Peyer's patch (tissue), 4 donors: Measurements from ENCODE around the gene BICRA. TPM values are rescaled to one million over a fixed set of nuclear protein-coding genes. Genes with fewer than 3 reads are reported as not detected.

ENCODE experiments used
- DNase-seq, 3 donors: peaks; one replicate each; pipeline ENCODE4 v3.0.0-alpha.2; 2017 to 2019
- H3K27ac ChIP-seq, 4 donors: fragments of 200-600 bp; sonication (generic); one replicate each; pipeline ENCODE4 v1.5.1; 2016 to 2019
- H3K27me3 ChIP-seq, 2 donors: fragments of 200-600 bp; sonication (generic); one replicate each; pipeline ENCODE4 v1.5.1; 2019
- H3K36me3 ChIP-seq, 3 donors: fragments of 200-600 bp; sonication (generic); one replicate each; pipeline ENCODE4 v1.5.1; 2016 to 2019
- H3K4me1 ChIP-seq, 4 donors: fragments of 200-600 bp; sonication (generic); one replicate each; pipeline ENCODE4 v1.5.1; 2016 to 2019
- H3K4me3 ChIP-seq, 4 donors: fragments of 200-600 bp; sonication (generic); 1 replicate in 3 of 4; 2 replicates in 1 of 4; pipeline ENCODE4 v1.5.1; 2016 to 2019; ENCODE audit warnings: mild to moderate bottlenecking in 1 of 4
- H3K9me3 ChIP-seq, 4 donors: fragments of 200-600 bp; sonication (generic); one replicate each; pipeline ENCODE4 v1.5.1; 2016 to 2019; ENCODE audit warnings: mild to moderate bottlenecking in 1 of 4
- CTCF ChIP-seq, 6 experiments: fragments of 450-650 bp in 4 of 6; fragments of 200-600 bp in 2 of 6; sonication (generic) in 1 of 6; IDR thresholded peaks; one replicate each; pipeline ENCODE4 v1.5.1; 2017 to 2019; ENCODE audit warnings: antibody characterized with exemption in 6 of 6, mild to moderate bottlenecking in 3 of 6, moderate library complexity in 1 of 6
- POLR2A ChIP-seq, 2 donors: fragments of 450-650 bp; IDR thresholded peaks; one replicate each; pipeline ENCODE4 v1.5.1; 2017; ENCODE audit warnings: antibody characterized with exemption in 2 of 2, mild to moderate bottlenecking in 2 of 2, moderate library complexity in 2 of 2
- total RNA-seq, 4 donors: library from RNA; depleted of rRNA; stranded (reverse); fragments of >200 nt; gene quantifications; one replicate each; pipeline ENCODE4 v1.1.0, GENCODE V29; 2016

Gene BICRA
- total RNA-seq, 4 donors from 2014 or later = 8.2 to 14.9 (median 13.3) TPM

GRCh38 chr19:47600246-47601179, 8.4 kb upstream of the BICRA start:
- H3K36me3 ChIP-seq = no peaks in the 10 kb centered on the region
- no peaks in the 10 kb centered on the region for H3K9me3 ChIP-seq
- peak overlapping the region; percentile 79 to 93 (median 86) for H3K27ac ChIP-seq
- H3K4me1 ChIP-seq = peaks cover 0 to 21% (median 0%) of the 10 kb centered on the region in 4 donors
- peak overlapping the region; percentile 46 to 62 (median 54) for H3K4me3 ChIP-seq
- TF ChIP-seq POLR2A (IDR thresholded peaks at IDR 0.05) = peak; percentile 91 to 97
- peak in 3 of 6 experiments; percentile 9 to 24 (median 19) for TF ChIP-seq CTCF (IDR thresholded peaks at IDR 0.05)
- H3K27me3 ChIP-seq = no peaks in the 10 kb centered on the region
- peak; percentile 99 to 100 (median 100) for DNase-seq

- peaks cover 0 to 21% (median 0%) of the 10 kb centered on the region in 4 donors for H3K4me1 ChIP-seq
- H3K4me3 ChIP-seq = peak overlapping the region; percentile 46 to 62 (median 54)
- TF ChIP-seq CTCF (IDR thresholded peaks at IDR 0.05) = no peak
- peak in 1 of 2 donors; percentile 30 for TF ChIP-seq POLR2A (IDR thresholded peaks at IDR 0.05)
- peak in 2 of 3 donors; percentile 75 to 88 for DNase-seq
- no peaks in the 10 kb centered on the region for H3K36me3 ChIP-seq
- H3K27me3 ChIP-seq = no peaks in the 10 kb centered on the region
- H3K27ac ChIP-seq = peak overlapping the region in 3 of 4 donors; percentile 79 to 93 (median 87)
- no peaks in the 10 kb centered on the region for H3K9me3 ChIP-seq
Observed at GRCh38 chr19:47601180-47601904, 7.6 kb upstream of the BICRA start.

GRCh38 chr19:47603706-47604565, 5.0 kb upstream of the BICRA start:
- peaks cover 0 to 31% (median 4%) of the 10 kb centered on the region in 4 donors for H3K4me1 ChIP-seq
- TF ChIP-seq POLR2A (IDR thresholded peaks at IDR 0.05) = no peak
- TF ChIP-seq CTCF (IDR thresholded peaks at IDR 0.05) = no peak
- H3K27me3 ChIP-seq = no peaks in the 10 kb centered on the region
- DNase-seq = no peak
- H3K4me3 ChIP-seq = no peak overlapping the region
- no peak overlapping the region for H3K27ac ChIP-seq
- no peaks in the 10 kb centered on the region for H3K36me3 ChIP-seq
- H3K9me3 ChIP-seq = no peaks in the 10 kb centered on the region

DNA sequence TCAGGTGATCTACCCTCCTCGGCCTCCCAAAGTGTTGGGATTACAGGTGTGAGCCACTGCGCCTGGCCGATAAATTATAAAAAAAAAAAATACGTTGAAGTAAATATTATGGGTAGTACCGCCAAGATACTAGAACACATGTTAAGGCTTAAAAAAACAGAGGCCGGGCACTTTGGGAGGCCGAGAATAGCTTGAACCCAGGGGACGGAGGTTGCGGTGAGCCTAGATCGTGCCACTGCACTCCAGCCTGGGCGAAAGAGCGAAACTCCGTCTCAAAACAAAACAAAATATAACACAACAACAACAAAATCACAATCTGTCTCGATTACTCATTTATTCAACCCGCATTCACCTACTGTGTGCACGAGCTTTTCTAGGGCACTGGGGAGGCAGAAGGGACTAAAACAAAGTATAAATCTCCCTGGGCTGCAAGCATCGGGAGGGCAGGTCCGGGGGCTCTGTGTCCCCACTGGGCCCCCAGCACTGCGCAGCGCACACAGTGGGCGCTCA, 1.3 kb upstream of the BICRA start:
- TF ChIP-seq CTCF (IDR thresholded peaks at IDR 0.05) = no peak
- TF ChIP-seq POLR2A (IDR thresholded peaks at IDR 0.05) = no peak
- no peak for DNase-seq
- no peaks in the 10 kb centered on the region for H3K9me3 ChIP-seq
- peak overlapping the region; percentile 94 to 98 (median 96) for H3K27ac ChIP-seq
- H3K4me3 ChIP-seq = peak overlapping the region; percentile 71 to 100 (median 90)
- no peaks in the 10 kb centered on the region for H3K27me3 ChIP-seq
- H3K36me3 ChIP-seq = no peaks in the 10 kb centered on the region
- H3K4me1 ChIP-seq = peaks cover 0 to 34% (median 14%) of the 10 kb centered on the region in 4 donors
